ENCODE results near the gene REPS2.

The REPS2 gene

DNA sequence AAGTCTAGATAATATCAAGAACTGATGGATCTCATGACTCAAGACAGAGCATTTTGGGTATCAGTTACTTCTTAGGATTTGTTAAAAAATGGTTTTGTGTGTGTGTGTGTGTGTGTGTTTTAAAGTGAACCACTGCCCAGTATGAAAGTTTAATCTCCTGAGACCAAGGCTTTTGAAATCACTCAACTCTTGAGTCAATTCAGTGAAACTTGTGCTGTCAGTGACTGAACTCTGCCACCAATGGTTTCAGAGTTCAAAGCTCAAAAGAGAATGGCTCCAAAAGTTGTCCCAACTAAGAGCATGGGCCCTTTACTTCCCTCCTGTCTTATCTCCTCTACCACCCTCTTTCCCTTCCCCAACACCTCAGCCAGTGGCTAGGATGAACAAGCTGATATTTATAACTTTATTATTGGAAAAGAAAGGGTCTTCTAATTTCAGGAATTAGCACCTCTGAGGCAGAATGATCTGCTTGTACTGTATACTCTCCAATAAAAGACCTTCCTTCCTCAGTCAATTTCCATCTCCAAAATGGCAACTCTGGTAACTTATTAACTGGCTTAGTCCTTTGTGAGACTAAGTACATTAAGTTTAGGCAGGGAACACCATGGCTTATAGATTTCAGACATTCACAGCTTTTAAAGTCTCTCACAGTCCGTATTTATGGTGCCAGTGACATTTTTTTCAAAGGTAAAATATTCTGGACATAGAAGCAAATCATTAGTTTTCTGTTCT lies 152.2 kb downstream of the REPS2 start:
- DNase-seq = no peak

DNA sequence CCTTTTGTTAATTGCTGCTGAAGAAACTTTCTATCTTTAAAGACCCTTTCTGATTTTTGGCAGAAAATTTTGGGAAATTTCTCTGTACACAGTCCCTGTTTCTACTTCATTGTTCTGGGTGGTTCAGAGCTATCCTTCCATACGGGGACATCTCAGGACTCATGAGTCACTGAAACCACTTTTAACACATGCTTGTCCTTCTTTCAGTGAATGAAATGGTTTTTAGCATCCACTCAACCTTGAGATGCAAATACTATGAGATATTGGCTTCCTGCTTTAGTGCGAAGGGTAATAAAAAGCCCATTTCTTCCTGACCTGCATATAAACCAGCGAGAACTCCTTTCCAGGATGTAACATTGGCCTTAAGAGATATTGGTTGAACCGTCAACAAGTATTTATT lies 158.0 kb downstream of the REPS2 start:
- no peak for DNase-seq

DNA sequence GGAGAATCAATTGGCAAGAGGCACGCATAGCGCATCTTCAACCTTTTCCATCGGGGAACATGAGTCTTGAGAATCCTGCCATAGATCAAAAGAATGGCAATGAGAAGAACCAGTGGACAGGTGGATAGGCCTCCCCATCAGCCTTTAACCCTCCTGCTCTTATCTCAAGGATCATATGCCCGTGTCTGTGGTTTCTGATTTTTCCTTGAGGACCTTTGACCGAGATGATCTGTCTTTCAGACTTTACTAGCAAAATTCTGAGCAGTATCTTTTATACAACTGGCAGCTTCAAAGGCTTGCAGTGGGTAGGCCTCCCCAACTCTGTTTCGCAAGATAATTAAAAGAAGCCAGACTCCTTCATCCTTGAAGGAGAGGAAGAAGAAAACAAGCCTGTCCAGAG lies 174.4 kb downstream of the REPS2 start:
- no peak for DNase-seq

DNA sequence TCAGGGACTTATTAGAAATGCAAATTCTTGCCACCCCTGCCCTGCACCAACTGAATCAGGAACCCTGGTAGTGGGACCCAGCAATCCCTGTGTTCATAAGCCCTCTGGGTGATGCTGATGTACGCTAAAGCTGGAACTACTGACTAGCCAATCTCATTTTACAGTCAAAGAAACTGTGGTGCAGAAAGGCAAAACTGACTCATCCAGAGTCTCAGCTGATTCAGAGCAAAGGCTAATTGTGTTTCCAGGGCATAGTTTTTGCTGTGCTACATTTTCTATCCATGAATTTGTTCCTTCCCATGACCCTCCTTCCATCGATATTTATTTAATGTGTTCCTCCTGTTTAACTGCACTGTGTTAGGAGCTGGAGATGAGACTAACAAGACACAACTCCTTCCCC lies 207.5 kb downstream of the REPS2 start:
- DNase-seq = no peak

DNA sequence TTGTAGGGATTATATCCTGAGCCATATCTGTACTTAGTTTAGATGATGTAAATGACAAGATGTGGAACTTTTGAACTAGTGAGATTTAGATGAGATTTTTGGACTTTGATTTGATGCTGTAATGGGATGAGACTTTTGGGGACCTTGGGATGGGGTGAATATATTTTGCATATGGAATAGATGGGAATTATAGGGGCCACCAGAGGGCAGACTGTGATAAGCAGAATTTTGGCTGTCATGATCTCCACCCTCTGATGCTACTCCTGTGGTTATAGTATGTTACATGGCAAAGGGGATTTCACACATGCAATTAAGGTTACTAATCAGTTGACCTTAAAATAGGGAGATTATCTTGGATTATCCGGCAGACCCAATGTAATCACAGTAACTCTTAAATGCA lies 214.5 kb downstream of the REPS2 start:
- DNase-seq = no peak

DNA sequence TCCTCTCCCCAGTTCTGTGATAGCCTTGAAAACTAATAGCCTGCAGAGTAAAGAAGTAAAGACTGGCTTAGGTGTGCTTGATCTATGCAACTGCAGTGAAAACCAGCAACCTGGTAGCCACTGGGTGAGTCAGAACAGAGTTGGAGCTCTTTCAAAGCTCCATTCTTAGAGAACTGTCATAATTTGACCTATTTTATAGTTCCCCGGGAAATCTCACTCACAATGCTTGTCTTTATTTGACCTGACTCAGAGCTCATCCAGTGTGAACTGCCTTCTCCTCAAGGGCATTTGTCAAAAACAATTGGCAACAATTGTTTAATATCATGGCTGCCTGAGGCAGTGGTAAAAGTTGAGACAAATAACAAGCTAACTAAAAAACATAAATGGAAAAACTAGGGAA lies 215.5 kb downstream of the REPS2 start:
- DNase-seq = no peak

DNA sequence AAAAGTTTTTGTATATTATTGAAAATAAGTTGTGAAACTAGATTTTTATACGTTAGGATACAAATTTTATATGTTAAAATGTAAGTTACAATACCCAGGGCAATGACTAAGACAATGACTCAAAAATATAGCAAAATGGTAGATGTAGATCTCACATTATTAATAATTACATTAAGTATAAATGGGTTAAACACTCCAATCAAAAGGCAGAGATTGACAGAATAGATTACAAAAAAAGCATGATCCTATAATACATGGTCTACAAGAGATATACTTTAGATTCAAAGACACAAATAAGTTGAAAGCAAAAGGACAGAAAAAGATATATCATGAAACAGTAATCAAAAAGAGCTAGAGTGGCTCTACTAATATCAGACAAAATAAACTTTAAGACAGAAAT lies 217.6 kb downstream of the REPS2 start:
- DNase-seq = no peak

DNA sequence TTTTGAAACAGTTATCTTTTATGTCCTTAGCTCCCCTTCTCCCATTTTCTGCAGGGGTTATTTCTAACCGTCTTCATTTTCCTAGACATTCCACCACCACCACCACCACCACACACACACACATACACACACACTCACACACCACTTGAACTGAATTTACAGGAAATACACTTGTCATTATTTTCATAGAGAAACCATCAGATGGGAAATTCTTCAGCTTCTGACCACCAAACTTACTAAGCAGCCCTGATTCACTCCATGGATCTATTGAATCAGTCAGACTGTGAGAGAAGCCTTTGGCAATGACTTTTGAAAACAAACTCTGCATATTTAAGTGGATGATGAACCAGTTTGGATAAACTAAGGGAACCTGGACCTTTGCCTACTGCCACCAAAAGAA lies 218.5 kb downstream of the REPS2 start:
- DNase-seq = no peak

DNA sequence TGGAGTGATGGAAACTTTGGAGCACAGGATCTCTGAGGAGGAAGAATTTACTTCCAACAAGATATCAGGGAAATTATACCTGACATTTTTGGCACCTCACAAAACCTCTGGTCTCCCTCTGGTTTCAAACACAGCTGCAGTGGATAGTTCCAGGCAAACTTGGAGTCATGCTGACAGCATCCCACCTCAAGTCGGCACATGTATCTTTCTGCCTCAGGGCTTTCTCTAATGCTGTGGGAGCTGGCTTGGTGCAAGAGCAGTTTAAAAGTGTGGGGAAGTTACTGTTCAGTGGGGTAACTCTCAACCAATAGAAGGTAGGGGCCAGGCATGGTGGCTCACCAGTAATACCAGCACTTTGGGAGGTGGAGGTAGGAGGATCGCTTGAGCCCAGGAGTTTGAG lies 221.5 kb downstream of the REPS2 start:
- DNase-seq = no peak

DNA sequence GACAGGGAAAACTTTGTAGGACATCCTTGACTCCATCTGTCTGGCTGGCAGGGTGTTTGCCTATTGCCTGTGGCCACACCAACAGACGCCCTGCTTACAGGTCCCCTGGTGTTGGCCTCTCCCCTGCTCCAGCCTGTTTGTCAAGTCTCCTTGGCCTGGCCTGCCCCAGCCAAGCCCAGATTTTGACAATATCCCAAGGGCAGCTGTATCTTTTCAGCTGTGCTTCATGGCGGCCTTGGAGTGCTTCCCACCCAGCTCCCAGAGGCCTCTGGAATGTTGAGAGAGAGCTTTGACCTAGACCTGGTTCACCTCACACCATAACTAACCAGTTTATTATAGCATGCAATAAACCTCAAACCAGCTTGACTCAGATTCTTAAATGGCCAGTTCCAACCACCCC lies 224.5 kb downstream of the REPS2 start:
- DNase-seq = no peak

DNA sequence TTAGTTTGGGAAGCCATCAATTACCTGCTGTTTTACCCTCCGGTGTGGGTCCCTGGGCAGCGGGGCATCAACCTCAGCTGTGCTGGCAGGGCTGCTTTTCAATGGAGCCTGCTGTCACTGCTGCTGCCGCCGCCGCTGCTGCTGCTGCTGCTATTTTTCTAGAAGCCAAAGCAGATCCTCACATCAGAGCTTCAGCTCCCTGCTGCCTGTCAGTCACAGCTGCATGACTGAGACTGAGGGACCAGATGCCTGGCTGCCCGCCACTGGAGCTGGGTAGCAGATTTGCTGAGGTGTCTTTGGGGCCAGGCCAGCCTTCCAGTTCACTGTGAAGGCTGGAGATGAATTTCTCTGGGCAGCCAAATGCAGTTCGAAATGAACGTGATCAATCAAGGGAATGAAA lies 228.2 kb downstream of the REPS2 start:
- peak; percentile 59 for DNase-seq

DNA sequence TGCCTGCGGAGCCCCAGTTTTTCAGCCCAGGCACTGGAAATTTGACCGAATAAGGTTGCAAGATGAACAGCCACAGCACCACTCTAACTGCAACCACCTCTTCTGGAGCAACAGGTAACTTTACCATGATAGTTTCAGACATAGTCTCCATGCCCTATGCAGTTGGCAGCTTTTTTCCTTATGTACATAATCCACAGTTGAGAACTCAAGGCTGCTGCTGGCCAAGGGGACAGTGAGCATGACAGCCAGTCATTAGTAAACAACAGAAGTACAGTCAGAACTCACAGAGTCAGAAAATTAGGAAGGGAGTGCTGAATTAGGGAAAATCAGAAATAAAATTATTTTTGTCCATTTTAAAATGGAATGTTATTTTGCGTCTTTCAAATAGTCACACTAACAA lies 235.9 kb downstream of the REPS2 start:
- no peak for DNase-seq

DNA sequence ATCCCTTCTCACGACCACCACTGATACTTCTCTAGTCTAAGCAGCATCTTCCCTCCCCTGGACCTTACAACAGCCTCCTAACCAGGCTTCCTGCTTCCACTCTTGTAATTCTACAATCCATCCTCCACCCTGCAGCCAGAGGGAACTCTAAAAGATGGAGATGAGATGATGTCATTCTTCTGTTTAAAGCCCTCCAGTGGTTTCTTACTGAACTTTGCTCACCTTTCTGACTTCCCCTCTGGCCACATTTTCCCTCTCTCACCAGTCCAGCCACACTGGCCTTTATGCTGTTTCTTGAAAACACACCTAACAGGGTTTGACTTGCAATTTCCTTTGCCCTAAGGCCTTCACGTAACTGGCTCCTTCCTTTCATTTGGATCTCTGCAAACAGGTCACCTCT lies 237.1 kb downstream of the REPS2 start:
- no peak for DNase-seq

DNA sequence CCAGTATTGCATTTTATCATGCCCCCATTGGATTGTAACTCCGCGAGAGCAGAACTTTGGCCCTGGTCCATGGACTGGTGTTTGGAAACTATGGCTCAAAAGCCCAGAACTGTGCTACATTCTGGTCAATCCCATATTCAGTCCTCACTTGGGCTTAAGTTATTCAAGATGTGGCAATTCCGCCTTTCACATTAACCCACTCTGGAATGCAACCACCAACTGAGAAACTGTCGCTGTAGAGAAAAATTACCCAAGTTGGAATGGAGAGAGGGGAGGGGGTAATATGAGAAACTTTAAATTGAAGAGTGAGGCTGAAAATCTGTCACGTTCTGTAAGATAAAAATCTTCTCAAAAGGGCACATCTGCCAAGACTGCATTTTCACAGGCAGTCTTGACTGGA lies 239.0 kb downstream of the REPS2 start:
- DNase-seq = no peak

DNA sequence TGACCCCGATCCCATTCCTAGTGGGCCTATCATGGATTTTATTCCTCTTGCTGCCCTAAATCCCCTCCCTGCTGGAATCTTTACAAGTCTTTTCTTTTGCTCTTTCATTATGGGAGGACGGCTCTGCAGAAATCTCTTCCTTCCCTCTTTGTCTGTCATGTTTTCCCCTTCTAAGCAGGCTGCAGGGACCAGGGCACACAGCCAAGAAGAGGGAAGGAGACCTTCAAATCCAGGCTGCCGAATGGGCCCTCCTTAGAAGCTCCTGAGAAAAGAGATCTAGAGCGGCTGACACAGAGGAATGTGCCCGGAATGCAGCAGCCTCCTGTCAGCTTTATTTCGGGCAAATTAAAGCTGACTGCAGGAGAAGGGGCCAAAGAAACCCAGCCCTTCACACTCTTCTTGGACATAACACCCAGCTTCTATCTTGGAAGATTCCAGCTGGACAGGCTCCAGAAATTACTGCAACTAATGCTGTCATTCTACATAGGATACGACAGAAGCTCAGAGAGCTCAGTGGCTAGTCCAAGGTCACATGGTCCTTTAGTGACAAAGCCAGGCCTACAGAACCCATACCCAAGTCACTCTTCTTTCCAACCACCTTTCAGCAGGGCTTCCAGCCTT lies 240.8 kb downstream of the REPS2 start:
- DNase-seq = no peak

DNA sequence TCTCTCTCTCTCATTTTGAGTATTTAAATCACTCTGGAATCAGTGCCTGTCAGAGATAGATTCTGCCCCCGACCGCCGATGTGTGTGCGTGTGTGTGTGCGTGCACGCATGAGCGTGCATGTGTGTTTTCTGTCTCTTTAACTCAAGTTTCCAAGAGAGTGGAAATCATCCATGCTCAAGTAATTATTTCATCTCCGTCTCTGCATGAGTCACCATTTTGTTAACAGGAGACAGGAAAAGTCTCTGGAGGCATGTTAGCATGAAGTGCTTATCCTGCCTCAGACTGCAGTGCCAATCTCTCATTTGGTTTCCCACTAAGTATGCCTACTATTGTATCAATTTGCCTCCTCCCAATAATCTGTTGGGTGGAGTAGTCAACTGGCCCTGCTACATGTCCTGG lies 245.6 kb downstream of the REPS2 start:
- DNase-seq = no peak
